Fibroblast of villous mesenchyme (primary cell): ENCODE results near the gene KIF26B. TPM values are rescaled to one million over a fixed set of nuclear protein-coding genes. Genes with fewer than 3 reads are reported as not detected.
A peak's percentile ranks its signal among the peaks of the same experiment; 100 is the strongest.

Experiments used
- DNase-seq: peaks from one replicate; pipeline ENCODE4 v3.0.0-alpha.2; 2010; ENCODE audit warnings: low read depth
- H3K4me3 ChIP-seq: 2 replicates; pipeline ENCODE4 v1.5.1; 2011; ENCODE audit warnings: low read depth, mild to moderate bottlenecking, low read length
- CTCF ChIP-seq: IDR thresholded peaks from 2 replicates; pipeline ENCODE4 v1.5.1; 2012; ENCODE audit warnings: low read depth, mild to moderate bottlenecking, low read length; ENCODE audit not compliant: insufficient read depth
- total RNA-seq: library from RNA; depleted of rRNA; stranded (reverse); fragments of >200 nt; gene quantifications from 2 replicates; pipeline ENCODE4 v1.2.3, GENCODE V29; 2012

KIF26B gene
- total RNA-seq, 1 donor, result 12.1 TPM

GRCh38 chr1:245480393-245481120, 325.8 kb downstream of the KIF26B start:
- DNase-seq, result no peak
- no peak overlapping the region for H3K4me3 ChIP-seq
- TF ChIP-seq CTCF, result no peak

DNA sequence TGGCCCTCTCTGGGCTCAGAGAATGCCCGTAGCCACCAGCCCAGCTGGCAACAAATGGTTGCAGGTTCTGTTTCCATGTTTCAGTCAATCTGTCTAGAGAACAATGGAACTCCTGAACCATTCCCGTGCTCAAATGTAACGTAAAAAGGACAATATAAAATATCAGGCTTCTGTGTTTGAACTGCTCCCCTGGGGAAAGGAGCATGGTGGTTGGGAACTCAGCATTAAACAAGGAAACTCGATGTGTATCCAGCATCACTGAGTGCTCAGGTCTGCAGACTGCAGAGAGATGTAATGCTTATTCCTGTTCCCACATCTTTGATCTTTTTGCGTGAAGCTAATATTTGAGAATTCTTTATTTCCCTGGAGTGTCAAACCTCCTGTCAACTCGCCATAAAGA, 326.5 kb downstream of the KIF26B start:
- TF ChIP-seq CTCF, result no peak
- no peak overlapping the region for H3K4me3 ChIP-seq
- DNase-seq, result no peak

- H3K4me3 ChIP-seq, result no peak overlapping the region
- no peak for DNase-seq
- no peak for TF ChIP-seq CTCF
Measured at GRCh38 chr1:245483247-245483646, 328.5 kb downstream of the KIF26B start.

DNA sequence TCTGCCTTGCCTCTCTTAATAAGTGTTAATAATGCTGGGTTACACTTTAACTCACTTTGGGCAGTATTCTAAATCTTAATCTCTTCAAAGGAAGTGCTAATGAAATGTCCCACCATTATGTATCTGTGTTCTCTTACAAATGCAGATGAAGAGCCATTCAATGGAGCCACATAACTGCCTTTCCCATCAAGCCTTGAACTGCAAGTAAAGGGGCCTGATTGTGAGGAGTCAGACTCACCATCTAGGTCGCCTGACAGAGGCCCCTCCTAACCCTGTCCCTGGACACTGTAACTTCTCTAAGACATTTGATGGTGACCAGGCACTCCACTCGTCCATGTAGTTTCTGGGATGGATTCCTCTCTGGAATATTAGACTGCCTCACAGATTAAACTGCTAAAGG, 329.4 kb downstream of the KIF26B start:
- no peak overlapping the region for H3K4me3 ChIP-seq
- TF ChIP-seq CTCF, result no peak
- DNase-seq, result no peak

DNA sequence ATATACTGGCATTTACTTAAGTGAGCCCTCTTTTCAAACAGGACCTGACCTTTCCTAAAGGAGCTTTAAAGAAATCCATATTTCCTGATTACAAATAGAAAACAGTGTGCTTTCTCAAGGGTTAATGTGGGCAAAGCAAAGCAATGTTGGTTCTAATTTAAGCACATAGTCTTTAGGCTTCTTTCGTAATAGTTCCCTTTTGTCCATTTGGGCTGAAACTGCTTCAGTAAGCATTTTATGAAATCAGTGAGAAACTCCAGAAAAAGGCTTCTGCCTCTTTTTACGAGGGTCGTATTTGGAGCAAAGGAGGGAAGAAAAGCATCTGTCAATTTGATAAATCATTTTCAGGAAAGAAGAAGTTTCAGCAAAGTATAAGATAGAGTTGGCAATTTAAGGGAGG, 331.2 kb downstream of the KIF26B start:
- DNase-seq, result peak; percentile 30
- no peak overlapping the region for H3K4me3 ChIP-seq
- TF ChIP-seq CTCF, result no peak

- DNase-seq, result no peak
- no peak for TF ChIP-seq CTCF
- no peak overlapping the region for H3K4me3 ChIP-seq
Measured at GRCh38 chr1:245486775-245487470, 332.1 kb downstream of the KIF26B start.
